HepG2 (cell line): ENCODE data around the gene CNPPD1. TPM values are rescaled to one million over a fixed set of nuclear protein-coding genes. Genes with fewer than 3 reads are reported as not detected.

Experiments used
- DR1 ChIP-seq: sonication (generic); formaldehyde crosslinking; IDR thresholded peaks from 2 replicates; pipeline ENCODE4 v1.8.0; 2021; ENCODE audit warnings: mild to moderate bottlenecking, missing genetic modification reagents, inconsistent platforms
- HOXA3 ChIP-seq: sonication (generic); formaldehyde crosslinking; IDR thresholded peaks from 2 replicates; pipeline ENCODE4 v1.5.0; 2020; ENCODE audit warnings: missing genetic modification reagents
- KLF16 ChIP-seq, 2 experiments: sonication (generic) in 1 of 2; formaldehyde crosslinking in 1 of 2; IDR thresholded peaks; 2 replicates each; pipeline versions ENCODE4 v1.6.1 to v1.8.0; 2016 to 2023; ENCODE audit warnings: missing genetic modification reagents in 2 of 2, missing compliant biosample characterization in 1 of 2
- NCOA2 ChIP-seq: sonication (generic); formaldehyde crosslinking; IDR thresholded peaks from 2 replicates; pipeline ENCODE4 v1.8.0; 2022; ENCODE audit warnings: inconsistent platforms
- NFE2 ChIP-seq: sonication (generic); formaldehyde crosslinking; IDR thresholded peaks from 2 replicates; pipeline ENCODE4 v1.4.0; 2020; ENCODE audit warnings: missing genetic modification reagents
- NFKB2 ChIP-seq: sonication (generic); formaldehyde crosslinking; IDR thresholded peaks from 2 replicates; pipeline ENCODE4 v1.4.0; 2020; ENCODE audit warnings: missing genetic modification reagents, borderline replicate concordance
- NR3C1 ChIP-seq: sonication (generic); formaldehyde crosslinking; IDR thresholded peaks from 2 replicates; pipeline ENCODE4 v1.4.0; 2020; ENCODE audit warnings: missing genetic modification reagents
- RELA ChIP-seq: sonication (generic); formaldehyde crosslinking; IDR thresholded peaks from 2 replicates; pipeline ENCODE4 v1.4.0; 2020; ENCODE audit warnings: missing genetic modification reagents
- SIN3B ChIP-seq: fragments of 150-350 bp; IDR thresholded peaks from 2 replicates; pipeline ENCODE4 v1.6.1; 2014; ENCODE audit warnings: low read length
- ZNF136 ChIP-seq: sonication (generic); formaldehyde crosslinking; IDR thresholded peaks from 2 replicates; pipeline ENCODE4 v1.8.1; 2022; ENCODE audit warnings: low read depth, mild to moderate bottlenecking, moderate library complexity, missing genetic modification reagents
- ZNF616 ChIP-seq: sonication (generic); formaldehyde crosslinking; IDR thresholded peaks from 2 replicates; pipeline ENCODE4 v1.5.0; 2020; ENCODE audit warnings: low read depth, mild to moderate bottlenecking, missing genetic modification reagents
- ZNF775 ChIP-seq: sonication (generic); formaldehyde crosslinking; IDR thresholded peaks from 2 replicates; pipeline ENCODE4 v1.4.0; 2020; ENCODE audit warnings: missing genetic modification reagents, mild to moderate bottlenecking, moderate library complexity, borderline replicate concordance
- polyA plus RNA-seq, 8 experiments: library from polyadenylated mRNA; depleted of rRNA in 3 of 8; stranded (reverse) in 7 of 8; unstranded in 1 of 8; fragments of >200 nt; fragmentation: Illumina TruSeq in 4 of 8; extraction: Trizol in 4 of 8; gene quantifications; 2 replicates each; pipeline versions ENCODE4 v1.2.1 to v1.2.3, GENCODE V29; 2011 to 2016; ENCODE audit warnings: low read depth in 4 of 8, missing spikeins in 1 of 8, mixed read lengths in 1 of 8; ENCODE audit not compliant: insufficient read depth in 1 of 8
- total RNA-seq, 5 experiments: library from RNA; depleted of rRNA; stranded (reverse); fragments of >200 nt; fragmentation: Illumina TruSeq; extraction: Trizol; gene quantifications; 2 replicates each; pipeline ENCODE4 v1.2.3, GENCODE V29; 2016; ENCODE audit warnings: low read depth in 1 of 5
- TF ChIP-seq, protein P1 (sequence below): sonication (generic); formaldehyde crosslinking; IDR thresholded peaks from 2 replicates; pipeline ENCODE4 v1.5.1; 2020; ENCODE audit warnings: mild to moderate bottlenecking, missing genetic modification reagents, borderline replicate concordance
- TF ChIP-seq, protein P2 (sequence below): sonication (generic); formaldehyde crosslinking; IDR thresholded peaks from 2 replicates; pipeline ENCODE4 v1.5.0; 2020; ENCODE audit warnings: missing genetic modification reagents
- TF ChIP-seq, protein P3 (sequence below): sonication (generic); formaldehyde crosslinking; IDR thresholded peaks from 2 replicates; pipeline ENCODE4 v1.9.0; 2021; ENCODE audit warnings: missing genetic modification reagents, mild to moderate bottlenecking, borderline replicate concordance
- TF ChIP-seq, protein P4 (sequence below): sonication (generic); formaldehyde crosslinking; conservative IDR thresholded peaks from 2 replicates; pipeline ENCODE4 v1.8.1; 2023; ENCODE audit warnings: missing genetic modification reagents
- TF ChIP-seq, protein P5 (sequence below): sonication (generic); formaldehyde crosslinking; IDR thresholded peaks from 2 replicates; pipeline ENCODE4 v1.5.0; 2020; ENCODE audit warnings: missing genetic modification reagents

Gene CNPPD1
- total and polyA plus RNA-seq, 2 of the 13 experiments (the other 11 are each of a cell fraction or from before 2014, with no cell fraction given): 35.5 to 49.4 TPM

DNA sequence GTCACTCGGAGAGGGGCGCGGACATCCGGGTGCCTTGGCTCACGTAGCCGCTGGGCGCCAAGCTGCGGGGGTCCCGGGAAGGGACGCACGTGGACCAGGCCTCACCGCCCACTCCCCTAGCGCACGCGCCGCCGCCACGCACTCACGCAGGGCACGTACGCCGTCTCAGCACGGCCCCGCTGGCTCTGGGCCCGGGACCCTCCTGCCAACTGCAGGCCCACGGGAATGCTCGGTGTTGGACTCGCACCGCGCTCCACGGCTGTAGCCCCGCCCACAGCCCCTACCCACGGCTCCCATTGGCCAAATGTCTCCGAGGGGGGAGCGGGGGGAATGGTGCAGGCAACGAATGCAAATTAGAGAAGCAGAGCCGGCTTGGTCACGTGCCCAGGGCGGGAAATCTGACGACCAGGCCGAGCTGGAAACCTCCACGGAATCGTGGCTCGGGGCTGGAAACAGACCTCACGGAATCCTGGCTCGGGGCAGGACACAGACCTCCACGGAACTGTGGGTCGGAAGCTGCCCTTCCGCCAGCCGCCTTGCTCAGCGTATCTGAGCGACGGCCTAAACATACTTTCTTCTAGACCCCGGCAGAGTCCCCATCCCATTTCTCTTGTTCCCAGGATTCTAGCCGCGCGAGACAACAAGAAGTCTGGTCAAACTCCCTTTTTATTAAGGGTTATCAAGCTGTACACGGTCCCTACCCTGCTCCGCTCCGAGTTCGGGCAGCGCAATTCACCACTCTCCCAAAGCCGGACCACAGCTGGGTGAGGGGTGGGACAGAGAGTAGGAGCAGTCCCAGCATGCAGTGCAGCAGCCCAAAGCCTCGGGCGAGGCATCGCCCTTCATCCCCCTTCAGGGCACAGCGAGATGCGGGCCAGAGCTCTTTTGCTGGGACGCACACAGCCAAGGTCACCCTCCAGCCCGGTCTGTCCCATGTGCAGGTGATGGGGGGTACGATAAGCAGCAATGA is 42.3 kb upstream of the CNPPD1 start, which contains the start of gene ABCB6 (continued):
- TF ChIP-seq, protein P1, sequence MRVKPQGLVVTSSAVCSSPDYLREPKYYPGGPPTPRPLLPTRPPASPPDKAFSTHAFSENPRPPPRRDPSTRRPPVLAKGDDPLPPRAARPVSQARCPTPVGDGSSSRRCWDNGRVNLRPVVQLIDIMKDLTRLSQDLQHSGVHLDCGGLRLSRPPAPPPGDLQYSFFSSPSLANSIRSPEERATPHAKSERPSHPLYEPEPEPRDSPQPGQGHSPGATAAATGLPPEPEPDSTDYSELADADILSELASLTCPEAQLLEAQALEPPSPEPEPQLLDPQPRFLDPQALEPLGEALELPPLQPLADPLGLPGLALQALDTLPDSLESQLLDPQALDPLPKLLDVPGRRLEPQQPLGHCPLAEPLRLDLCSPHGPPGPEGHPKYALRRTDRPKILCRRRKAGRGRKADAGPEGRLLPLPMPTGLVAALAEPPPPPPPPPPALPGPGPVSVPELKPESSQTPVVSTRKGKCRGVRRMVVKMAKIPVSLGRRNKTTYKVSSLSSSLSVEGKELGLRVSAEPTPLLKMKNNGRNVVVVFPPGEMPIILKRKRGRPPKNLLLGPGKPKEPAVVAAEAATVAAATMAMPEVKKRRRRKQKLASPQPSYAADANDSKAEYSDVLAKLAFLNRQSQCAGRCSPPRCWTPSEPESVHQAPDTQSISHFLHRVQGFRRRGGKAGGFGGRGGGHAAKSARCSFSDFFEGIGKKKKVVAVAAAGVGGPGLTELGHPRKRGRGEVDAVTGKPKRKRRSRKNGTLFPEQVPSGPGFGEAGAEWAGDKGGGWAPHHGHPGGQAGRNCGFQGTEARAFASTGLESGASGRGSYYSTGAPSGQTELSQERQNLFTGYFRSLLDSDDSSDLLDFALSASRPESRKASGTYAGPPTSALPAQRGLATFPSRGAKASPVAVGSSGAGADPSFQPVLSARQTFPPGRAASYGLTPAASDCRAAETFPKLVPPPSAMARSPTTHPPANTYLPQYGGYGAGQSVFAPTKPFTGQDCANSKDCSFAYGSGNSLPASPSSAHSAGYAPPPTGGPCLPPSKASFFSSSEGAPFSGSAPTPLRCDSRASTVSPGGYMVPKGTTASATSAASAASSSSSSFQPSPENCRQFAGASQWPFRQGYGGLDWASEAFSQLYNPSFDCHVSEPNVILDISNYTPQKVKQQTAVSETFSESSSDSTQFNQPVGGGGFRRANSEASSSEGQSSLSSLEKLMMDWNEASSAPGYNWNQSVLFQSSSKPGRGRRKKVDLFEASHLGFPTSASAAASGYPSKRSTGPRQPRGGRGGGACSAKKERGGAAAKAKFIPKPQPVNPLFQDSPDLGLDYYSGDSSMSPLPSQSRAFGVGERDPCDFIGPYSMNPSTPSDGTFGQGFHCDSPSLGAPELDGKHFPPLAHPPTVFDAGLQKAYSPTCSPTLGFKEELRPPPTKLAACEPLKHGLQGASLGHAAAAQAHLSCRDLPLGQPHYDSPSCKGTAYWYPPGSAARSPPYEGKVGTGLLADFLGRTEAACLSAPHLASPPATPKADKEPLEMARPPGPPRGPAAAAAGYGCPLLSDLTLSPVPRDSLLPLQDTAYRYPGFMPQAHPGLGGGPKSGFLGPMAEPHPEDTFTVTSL (CRISPR knock-in tag): peak; percentile 49; the same call in 1 of the 2 replicates
- TF ChIP-seq HOXA3 (CRISPR knock-in tag) (peak; percentile 90), ZNF136 (CRISPR knock-in tag) (peak; percentile 95), NCOA2 (CRISPR knock-in tag) (peak; percentile 58; the same call in 1 of the 2 replicates), KLF16 (CRISPR knock-in tag; IDR thresholded peaks at IDR 0.05) (peak; percentile 6 to 95; a peak in 2 of 4 replicates), SIN3B (peak; percentile 88), NR3C1 (CRISPR knock-in tag) (no peak), RELA (CRISPR knock-in tag) (peak; percentile 35; the same call in 1 of the 2 replicates), ZNF775 (no peak; the same call in 1 of the 2 replicates), ZNF616 (peak; percentile 95), DR1 (CRISPR knock-in tag) (peak; percentile 93), NFKB2 (CRISPR knock-in tag) (peak; percentile 89; the same call in 1 of the 2 replicates), NFE2 (CRISPR knock-in tag) (no peak)
- TF ChIP-seq, protein P2, sequence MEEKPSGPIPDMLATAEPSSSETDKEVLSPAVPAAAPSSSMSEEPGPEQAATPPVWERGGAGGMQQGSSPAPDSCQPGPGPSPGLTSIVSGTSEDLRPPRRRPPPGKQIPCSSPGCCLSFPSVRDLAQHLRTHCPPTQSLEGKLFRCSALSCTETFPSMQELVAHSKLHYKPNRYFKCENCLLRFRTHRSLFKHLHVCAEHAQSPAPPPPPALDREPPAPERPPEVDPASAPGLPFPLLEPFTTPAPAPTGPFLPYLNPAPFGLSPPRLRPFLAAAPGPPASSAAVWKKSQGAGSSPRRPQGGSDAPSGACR (CRISPR knock-in tag): peak; percentile 99
- TF ChIP-seq, protein P3, sequence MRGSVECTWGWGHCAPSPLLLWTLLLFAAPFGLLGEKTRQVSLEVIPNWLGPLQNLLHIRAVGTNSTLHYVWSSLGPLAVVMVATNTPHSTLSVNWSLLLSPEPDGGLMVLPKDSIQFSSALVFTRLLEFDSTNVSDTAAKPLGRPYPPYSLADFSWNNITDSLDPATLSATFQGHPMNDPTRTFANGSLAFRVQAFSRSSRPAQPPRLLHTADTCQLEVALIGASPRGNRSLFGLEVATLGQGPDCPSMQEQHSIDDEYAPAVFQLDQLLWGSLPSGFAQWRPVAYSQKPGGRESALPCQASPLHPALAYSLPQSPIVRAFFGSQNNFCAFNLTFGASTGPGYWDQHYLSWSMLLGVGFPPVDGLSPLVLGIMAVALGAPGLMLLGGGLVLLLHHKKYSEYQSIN (CRISPR knock-in tag): no peak
- TF ChIP-seq, protein P4, sequence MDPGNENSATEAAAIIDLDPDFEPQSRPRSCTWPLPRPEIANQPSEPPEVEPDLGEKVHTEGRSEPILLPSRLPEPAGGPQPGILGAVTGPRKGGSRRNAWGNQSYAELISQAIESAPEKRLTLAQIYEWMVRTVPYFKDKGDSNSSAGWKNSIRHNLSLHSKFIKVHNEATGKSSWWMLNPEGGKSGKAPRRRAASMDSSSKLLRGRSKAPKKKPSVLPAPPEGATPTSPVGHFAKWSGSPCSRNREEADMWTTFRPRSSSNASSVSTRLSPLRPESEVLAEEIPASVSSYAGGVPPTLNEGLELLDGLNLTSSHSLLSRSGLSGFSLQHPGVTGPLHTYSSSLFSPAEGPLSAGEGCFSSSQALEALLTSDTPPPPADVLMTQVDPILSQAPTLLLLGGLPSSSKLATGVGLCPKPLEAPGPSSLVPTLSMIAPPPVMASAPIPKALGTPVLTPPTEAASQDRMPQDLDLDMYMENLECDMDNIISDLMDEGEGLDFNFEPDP (CRISPR knock-in tag): peak; percentile 99
- TF ChIP-seq, protein P5, sequence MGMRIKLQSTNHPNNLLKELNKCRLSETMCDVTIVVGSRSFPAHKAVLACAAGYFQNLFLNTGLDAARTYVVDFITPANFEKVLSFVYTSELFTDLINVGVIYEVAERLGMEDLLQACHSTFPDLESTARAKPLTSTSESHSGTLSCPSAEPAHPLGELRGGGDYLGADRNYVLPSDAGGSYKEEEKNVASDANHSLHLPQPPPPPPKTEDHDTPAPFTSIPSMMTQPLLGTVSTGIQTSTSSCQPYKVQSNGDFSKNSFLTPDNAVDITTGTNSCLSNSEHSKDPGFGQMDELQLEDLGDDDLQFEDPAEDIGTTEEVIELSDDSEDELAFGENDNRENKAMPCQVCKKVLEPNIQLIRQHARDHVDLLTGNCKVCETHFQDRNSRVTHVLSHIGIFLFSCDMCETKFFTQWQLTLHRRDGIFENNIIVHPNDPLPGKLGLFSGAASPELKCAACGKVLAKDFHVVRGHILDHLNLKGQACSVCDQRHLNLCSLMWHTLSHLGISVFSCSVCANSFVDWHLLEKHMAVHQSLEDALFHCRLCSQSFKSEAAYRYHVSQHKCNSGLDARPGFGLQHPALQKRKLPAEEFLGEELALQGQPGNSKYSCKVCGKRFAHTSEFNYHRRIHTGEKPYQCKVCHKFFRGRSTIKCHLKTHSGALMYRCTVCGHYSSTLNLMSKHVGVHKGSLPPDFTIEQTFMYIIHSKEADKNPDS (CRISPR knock-in tag): peak; percentile 87; the same call in 1 of the 2 replicates
